HepG2 (cell line): ENCODE measurements around the gene NACC2. TPM values are rescaled to one million over a fixed set of nuclear protein-coding genes. Genes with fewer than 3 reads are reported as not detected.

Experiments
- ARID3A ChIP-seq: IDR thresholded peaks from 2 replicates; pipeline ENCODE4 v1.6.1; 2012; ENCODE audit warnings: low read depth, low read length, improper control_type of control experiment
- BORCS8-MEF2B ChIP-seq: sonication (generic); formaldehyde crosslinking; IDR thresholded peaks from 2 replicates; pipeline ENCODE4 v1.8.0; 2022; ENCODE audit warnings: mild to moderate bottlenecking, missing genetic modification reagents
- BRCA1 ChIP-seq: sonication (generic); formaldehyde crosslinking; IDR thresholded peaks from 2 replicates; pipeline ENCODE4 v1.4.0; 2020; ENCODE audit warnings: missing genetic modification reagents
- CENPBD1 ChIP-seq: sonication (generic); formaldehyde crosslinking; IDR thresholded peaks from 2 replicates; pipeline ENCODE4 v1.8.0; 2022; ENCODE audit warnings: missing genetic modification reagents, low read depth, mild to moderate bottlenecking, borderline replicate concordance
- DNMT1 ChIP-seq: sonication (generic); formaldehyde crosslinking; IDR thresholded peaks from 2 replicates; pipeline ENCODE4 v1.5.1; 2020; ENCODE audit warnings: mild to moderate bottlenecking, missing genetic modification reagents
- DRAP1 ChIP-seq: IDR thresholded peaks from 2 replicates; pipeline ENCODE4 v1.6.1; 2016; ENCODE audit warnings: missing genetic modification reagents, missing compliant biosample characterization
- FOXJ3 ChIP-seq: sonication (generic); formaldehyde crosslinking; IDR thresholded peaks from 2 replicates; pipeline ENCODE4 v1.4.0; 2020; ENCODE audit warnings: missing genetic modification reagents, mild to moderate bottlenecking, borderline replicate concordance
- KDM6A ChIP-seq: IDR thresholded peaks from 2 replicates; pipeline ENCODE4 v1.6.1; 2016; ENCODE audit warnings: low read depth
- KLF16 ChIP-seq, 2 experiments: sonication (generic) in 1 of 2; formaldehyde crosslinking in 1 of 2; IDR thresholded peaks; 2 replicates each; pipeline versions ENCODE4 v1.6.1 to v1.8.0; 2016 to 2023; ENCODE audit warnings: missing genetic modification reagents in 2 of 2, missing compliant biosample characterization in 1 of 2
- MTA1 ChIP-seq: sonication (generic); formaldehyde crosslinking; IDR thresholded peaks from 2 replicates; pipeline ENCODE4 v1.4.0; 2020; ENCODE audit warnings: missing genetic modification reagents, mild to moderate bottlenecking, borderline replicate concordance
- NFKB2 ChIP-seq: sonication (generic); formaldehyde crosslinking; IDR thresholded peaks from 2 replicates; pipeline ENCODE4 v1.4.0; 2020; ENCODE audit warnings: missing genetic modification reagents, borderline replicate concordance
- NR2C2 ChIP-seq: sonication (generic); formaldehyde crosslinking; IDR thresholded peaks from 2 replicates; pipeline ENCODE4 v1.4.0; 2020; ENCODE audit warnings: missing genetic modification reagents, mild to moderate bottlenecking, moderate library complexity, borderline replicate concordance
- RAD51 ChIP-seq: fragments of 450-650 bp; IDR thresholded peaks from 2 replicates; pipeline ENCODE4 v1.6.1; 2016; ENCODE audit warnings: borderline replicate concordance
- REPIN1 ChIP-seq: sonication (generic); formaldehyde crosslinking; IDR thresholded peaks from 2 replicates; pipeline ENCODE4 v1.8.0; 2022; ENCODE audit warnings: missing genetic modification reagents, low read depth, mild to moderate bottlenecking, borderline replicate concordance
- SP4 ChIP-seq: sonication (generic); formaldehyde crosslinking; IDR thresholded peaks from 2 replicates; pipeline ENCODE4 v1.8.1; 2023; ENCODE audit warnings: mild to moderate bottlenecking, missing genetic modification reagents
- ZNF230 ChIP-seq: sonication (generic); formaldehyde crosslinking; IDR thresholded peaks from 2 replicates; pipeline ENCODE4 v1.4.0; 2020; ENCODE audit warnings: mild to moderate bottlenecking, missing genetic modification reagents
- ZNF546 ChIP-seq: sonication (generic); formaldehyde crosslinking; conservative IDR thresholded peaks from 2 replicates; pipeline ENCODE4 v1.8.1; 2023; ENCODE audit warnings: mild to moderate bottlenecking, missing genetic modification reagents
- ZNF775 ChIP-seq: sonication (generic); formaldehyde crosslinking; IDR thresholded peaks from 2 replicates; pipeline ENCODE4 v1.4.0; 2020; ENCODE audit warnings: missing genetic modification reagents, mild to moderate bottlenecking, moderate library complexity, borderline replicate concordance
- ZNF782 ChIP-seq: sonication (generic); formaldehyde crosslinking; IDR thresholded peaks from 2 replicates; pipeline ENCODE4 v1.4.0; 2020; ENCODE audit warnings: missing genetic modification reagents, mild to moderate bottlenecking, borderline replicate concordance
- ZSCAN5A ChIP-seq: sonication (generic); formaldehyde crosslinking; IDR thresholded peaks from 2 replicates; pipeline ENCODE4 v1.8.0; 2022; ENCODE audit warnings: mild to moderate bottlenecking, missing genetic modification reagents, borderline replicate concordance
- polyA plus RNA-seq, 8 experiments: library from polyadenylated mRNA; depleted of rRNA in 3 of 8; stranded (reverse) in 7 of 8; unstranded in 1 of 8; fragments of >200 nt; fragmentation: Illumina TruSeq in 4 of 8; extraction: Trizol in 4 of 8; gene quantifications; 2 replicates each; pipeline versions ENCODE4 v1.2.1 to v1.2.3, GENCODE V29; 2011 to 2016; ENCODE audit warnings: low read depth in 4 of 8, missing spikeins in 1 of 8, mixed read lengths in 1 of 8; ENCODE audit not compliant: insufficient read depth in 1 of 8
- total RNA-seq, 5 experiments: library from RNA; depleted of rRNA; stranded (reverse); fragments of >200 nt; fragmentation: Illumina TruSeq; extraction: Trizol; gene quantifications; 2 replicates each; pipeline ENCODE4 v1.2.3, GENCODE V29; 2016; ENCODE audit warnings: low read depth in 1 of 5
- TF ChIP-seq, protein P1 (sequence below): sonication (generic); formaldehyde crosslinking; conservative IDR thresholded peaks from 2 replicates; pipeline ENCODE4 v1.4.0; 2020; ENCODE audit warnings: mild to moderate bottlenecking, missing genetic modification reagents, moderate library complexity

NACC2 gene
- total and polyA plus RNA-seq, 2 of the 13 experiments (the other 11 are each of a cell fraction or from before 2014, with no cell fraction given) = 5.9 to 12.3 TPM

DNA sequence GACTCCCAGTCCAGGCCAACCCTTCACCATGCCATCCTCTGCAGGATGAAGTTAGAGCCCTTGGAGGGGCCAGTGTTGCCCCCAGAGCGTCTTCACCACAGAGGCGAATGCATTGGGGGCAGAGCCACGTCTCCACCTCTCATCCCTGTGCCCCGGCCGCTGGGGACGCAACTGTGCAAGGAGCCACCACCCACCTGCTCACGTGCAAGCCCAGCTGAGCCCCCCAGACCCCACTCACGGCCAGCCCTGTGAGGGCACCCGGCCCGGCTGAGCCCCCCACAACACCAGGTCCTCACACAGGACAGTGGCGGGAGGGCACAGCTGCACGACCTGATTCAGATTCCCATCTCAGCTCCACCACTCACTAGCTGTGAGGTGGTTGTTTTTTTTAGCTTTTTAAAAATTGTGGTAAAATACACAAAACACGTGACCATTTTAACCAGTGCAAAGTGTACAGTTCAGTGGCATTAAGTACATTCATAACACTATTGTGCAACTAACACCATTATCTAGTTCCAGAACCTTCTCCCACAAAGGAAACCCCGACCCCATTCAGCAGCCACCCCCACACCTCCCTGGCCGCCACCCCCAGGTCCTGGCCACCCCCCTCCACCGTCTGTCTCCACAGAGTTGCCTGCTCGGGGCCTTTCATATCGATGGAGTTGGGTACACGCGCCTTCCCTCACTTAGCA is 100.4 kb downstream of the NACC2 start (continued):
- TF ChIP-seq KDM6A (CRISPR knock-in tag) = peak; percentile 1; the same call in 1 of the 2 replicates
- peak; percentile 42; the same call in 1 of the 2 replicates for TF ChIP-seq ARID3A
- no peak; the same call in 1 of the 2 replicates for TF ChIP-seq ZSCAN5A (CRISPR knock-in tag)
- TF ChIP-seq, protein P1, sequence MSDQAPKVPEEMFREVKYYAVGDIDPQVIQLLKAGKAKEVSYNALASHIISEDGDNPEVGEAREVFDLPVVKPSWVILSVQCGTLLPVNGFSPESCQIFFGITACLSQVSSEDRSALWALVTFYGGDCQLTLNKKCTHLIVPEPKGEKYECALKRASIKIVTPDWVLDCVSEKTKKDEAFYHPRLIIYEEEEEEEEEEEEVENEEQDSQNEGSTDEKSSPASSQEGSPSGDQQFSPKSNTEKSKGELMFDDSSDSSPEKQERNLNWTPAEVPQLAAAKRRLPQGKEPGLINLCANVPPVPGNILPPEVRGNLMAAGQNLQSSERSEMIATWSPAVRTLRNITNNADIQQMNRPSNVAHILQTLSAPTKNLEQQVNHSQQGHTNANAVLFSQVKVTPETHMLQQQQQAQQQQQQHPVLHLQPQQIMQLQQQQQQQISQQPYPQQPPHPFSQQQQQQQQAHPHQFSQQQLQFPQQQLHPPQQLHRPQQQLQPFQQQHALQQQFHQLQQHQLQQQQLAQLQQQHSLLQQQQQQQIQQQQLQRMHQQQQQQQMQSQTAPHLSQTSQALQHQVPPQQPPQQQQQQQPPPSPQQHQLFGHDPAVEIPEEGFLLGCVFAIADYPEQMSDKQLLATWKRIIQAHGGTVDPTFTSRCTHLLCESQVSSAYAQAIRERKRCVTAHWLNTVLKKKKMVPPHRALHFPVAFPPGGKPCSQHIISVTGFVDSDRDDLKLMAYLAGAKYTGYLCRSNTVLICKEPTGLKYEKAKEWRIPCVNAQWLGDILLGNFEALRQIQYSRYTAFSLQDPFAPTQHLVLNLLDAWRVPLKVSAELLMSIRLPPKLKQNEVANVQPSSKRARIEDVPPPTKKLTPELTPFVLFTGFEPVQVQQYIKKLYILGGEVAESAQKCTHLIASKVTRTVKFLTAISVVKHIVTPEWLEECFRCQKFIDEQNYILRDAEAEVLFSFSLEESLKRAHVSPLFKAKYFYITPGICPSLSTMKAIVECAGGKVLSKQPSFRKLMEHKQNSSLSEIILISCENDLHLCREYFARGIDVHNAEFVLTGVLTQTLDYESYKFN (CRISPR knock-in tag) = peak; percentile 72; the same call in 1 of the 2 replicates
- peak; percentile 25; the same call in 1 of the 2 replicates for TF ChIP-seq ZNF546 (CRISPR knock-in tag)
- TF ChIP-seq ZNF775 (CRISPR knock-in tag) = 0 out of 2 replicates have a peak, but pooled peaks have one; percentile 38
- TF ChIP-seq FOXJ3 (CRISPR knock-in tag) = 0 out of 2 replicates have a peak, but pooled peaks have one; percentile 7
- no peak for TF ChIP-seq REPIN1 (CRISPR knock-in tag)
- TF ChIP-seq KLF16 (CRISPR knock-in tag; IDR thresholded peaks at IDR 0.05) = 0 out of 4 replicates have a peak, but pooled peaks of 1 of the 2 experiments have one; percentile 16
- peak; percentile 92 for TF ChIP-seq DRAP1 (CRISPR knock-in tag)
- TF ChIP-seq NFKB2 (CRISPR knock-in tag) = no peak
- TF ChIP-seq BRCA1 (CRISPR knock-in tag) = no peak
- peak; percentile 26; the same call in 1 of the 2 replicates for TF ChIP-seq BORCS8-MEF2B (CRISPR knock-in tag)
- peak; percentile 47; the same call in 1 of the 2 replicates for TF ChIP-seq RAD51
- TF ChIP-seq DNMT1 (CRISPR knock-in tag) = peak; percentile 67; the same call in 1 of the 2 replicates
- TF ChIP-seq ZNF782 (CRISPR knock-in tag) = peak; percentile 82; the same call in 1 of the 2 replicates
- TF ChIP-seq CENPBD1 (CRISPR knock-in tag) = no peak
- TF ChIP-seq MTA1 (CRISPR knock-in tag) = peak; percentile 19; the same call in 1 of the 2 replicates
- 0 out of 2 replicates have a peak, but pooled peaks have one; percentile 22 for TF ChIP-seq ZNF230 (CRISPR knock-in tag)
- TF ChIP-seq NR2C2 (CRISPR knock-in tag) = 0 out of 2 replicates have a peak, but pooled peaks have one; percentile 18
- peak; percentile 18; the same call in 1 of the 2 replicates for TF ChIP-seq SP4
